GM12891 (cell line): ENCODE data around the gene RBM33.

ENCODE experiments used
- DNase-seq: peaks from one replicate; pipeline ENCODE4 v3.0.0; 2011; ENCODE audit warnings: low spot score; ENCODE audit not compliant: insufficient read length
- FAIRE-seq: peaks from 2 replicates; lab custom pipeline; 2011; peaks lifted over from hg19 to GRCh38; lab: Jason Lieb, UNC
- PAX5 ChIP-seq: IDR thresholded peaks from 2 replicates; pipeline ENCODE4 v1.6.1; 2011; ENCODE audit warnings: low read length, moderate library complexity, mild to moderate bottlenecking; ENCODE audit not compliant: insufficient read depth, severe bottlenecking
- POLR2A ChIP-seq: IDR thresholded peaks from 2 replicates; pipeline ENCODE4 v1.6.1; 2011; ENCODE audit warnings: low read depth, low read length, control low read depth
- POLR2AphosphoS5 ChIP-seq: IDR thresholded peaks from 2 replicates; pipeline ENCODE4 v1.6.1; 2011; ENCODE audit warnings: low read depth, low read length, control low read depth
- POU2F2 ChIP-seq: IDR thresholded peaks from 2 replicates; pipeline ENCODE4 v1.6.1; 2011; ENCODE audit warnings: low read depth, mild to moderate bottlenecking, control low read depth, low read length, moderate library complexity
- SPI1 ChIP-seq: IDR thresholded peaks from 2 replicates; pipeline ENCODE4 v1.6.1; 2011; ENCODE audit warnings: low read depth, low read length, control low read depth
- TAF1 ChIP-seq: IDR thresholded peaks from 2 replicates; pipeline ENCODE4 v1.6.1; 2011; ENCODE audit warnings: low read depth, low read length, control low read depth

The RBM33 gene

GRCh38 chr7:155819186-155819585 lies 174.7 kb downstream of the RBM33 start:
- DNase-seq (no peak), FAIRE-seq (no peak)
- TF ChIP-seq TAF1 (no peak), POLR2AphosphoS5 (no peak)

GRCh38 chr7:155820246-155820645 lies 175.8 kb downstream of the RBM33 start:
- FAIRE-seq = no peak
- no peak for TF ChIP-seq POU2F2
- TF ChIP-seq SPI1 = no peak
- no peak for TF ChIP-seq POLR2AphosphoS5
- no peak for TF ChIP-seq TAF1
- TF ChIP-seq PAX5 = no peak
- no peak for TF ChIP-seq POLR2A
- no peak for DNase-seq

- TF ChIP-seq POU2F2 (no peak), POLR2AphosphoS5 (no peak), POLR2A (no peak), SPI1 (no peak), TAF1 (no peak), PAX5 (no peak)
- FAIRE-seq (no peak), DNase-seq (no peak)
Observed at GRCh38 chr7:155820788-155821187, 176.3 kb downstream of the RBM33 start.

- no peak for DNase-seq
- no peak for FAIRE-seq
- TF ChIP-seq POLR2A = no peak
- TF ChIP-seq SPI1 = no peak
- no peak for TF ChIP-seq POU2F2
- TF ChIP-seq POLR2AphosphoS5 = no peak
- TF ChIP-seq TAF1 = no peak
- no peak for TF ChIP-seq PAX5
Observed at GRCh38 chr7:155821851-155822250, 177.4 kb downstream of the RBM33 start.

GRCh38 chr7:155824227-155824886 lies 179.9 kb downstream of the RBM33 start:
- no peak for DNase-seq
- no peak for FAIRE-seq
- TF ChIP-seq TAF1 = no peak
- TF ChIP-seq POLR2A = no peak
- TF ChIP-seq SPI1 = no peak
- no peak for TF ChIP-seq POLR2AphosphoS5
- TF ChIP-seq PAX5 = no peak
- no peak for TF ChIP-seq POU2F2

- FAIRE-seq (no peak), DNase-seq (no peak)
- TF ChIP-seq POLR2AphosphoS5 (no peak), POLR2A (no peak), PAX5 (no peak)
Observed at GRCh38 chr7:155825336-155825735, 180.9 kb downstream of the RBM33 start.

- FAIRE-seq = no peak
- DNase-seq = no peak
- TF ChIP-seq PAX5 = no peak
Observed at GRCh38 chr7:155829796-155830470, 185.5 kb downstream of the RBM33 start.
